Suprapubic skin (tissue), 3 donors: ENCODE data around the gene GOT1.

Experiments used
- CTCF ChIP-seq, 2 donors: fragments of 200-600 bp in 1 of 2; fragments of 450-650 bp in 1 of 2; sonication (generic) in 1 of 2; IDR thresholded peaks; one replicate each; pipeline ENCODE4 v1.5.1; 2016 to 2019; ENCODE audit warnings: antibody characterized with exemption in 2 of 2, mild to moderate bottlenecking in 1 of 2, moderate library complexity in 1 of 2
- EP300 ChIP-seq: sonication (generic); formaldehyde crosslinking; IDR thresholded peaks from one replicate; pipeline ENCODE4 v1.6.1; 2017; ENCODE audit warnings: antibody characterized with exemption
- POLR2A ChIP-seq, 2 donors: fragments of 450-650 bp; IDR thresholded peaks; one replicate each; pipeline ENCODE4 v1.6.1; 2017; ENCODE audit warnings: antibody characterized with exemption in 2 of 2, mild to moderate bottlenecking in 2 of 2, moderate library complexity in 2 of 2

DNA sequence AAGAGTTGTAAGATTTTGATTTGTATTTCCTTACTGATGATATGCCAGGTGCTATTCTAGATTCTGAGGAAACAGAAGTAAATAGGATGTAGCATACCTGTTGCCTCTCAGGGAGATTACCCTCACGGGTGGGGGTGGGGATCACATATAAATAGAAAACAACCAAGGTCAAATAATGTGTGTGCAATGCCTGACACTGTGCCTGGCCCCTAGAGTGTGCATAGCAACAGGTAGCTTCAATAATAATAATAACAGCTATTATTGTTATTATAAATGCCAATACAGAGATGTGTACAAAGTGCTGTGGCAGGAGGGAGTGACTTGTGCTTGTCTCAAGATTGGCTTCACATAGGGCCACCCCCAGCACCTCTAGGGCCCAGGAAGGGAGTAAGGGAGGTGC is 77.2 kb downstream of the GOT1 start:
- TF ChIP-seq CTCF (IDR thresholded peaks at IDR 0.05): no peak
- no peak for TF ChIP-seq POLR2A (IDR thresholded peaks at IDR 0.05)
- no peak for TF ChIP-seq EP300
